Skeletal muscle satellite cell (primary cell): ENCODE measurements around the gene ZFC3H1. TPM values are rescaled to one million over a fixed set of nuclear protein-coding genes. Genes with fewer than 3 reads are reported as not detected.
"Not testable (repeated sequence)": the region's sequence is repeated elsewhere in the genome, so short reads cannot be mapped to it uniquely, and the experiment has no call there.

Experiments used
- H3K27me3 ChIP-seq: 2 replicates; pipeline ENCODE4 v1.7.0; 2013; ENCODE audit warnings: low read length; ENCODE audit not compliant: control insufficient read depth, insufficient read depth
- H3K36me3 ChIP-seq: 2 replicates; pipeline ENCODE4 v1.7.0; 2013; ENCODE audit warnings: mild to moderate bottlenecking, control low read depth, low read length; ENCODE audit not compliant: insufficient read depth
- H3K4me1 ChIP-seq: 2 replicates; pipeline ENCODE4 v1.7.0; 2013; ENCODE audit warnings: low read length; ENCODE audit not compliant: control insufficient read depth, insufficient read depth
- H3K4me2 ChIP-seq: 2 replicates; pipeline ENCODE4 v1.7.0; 2013; ENCODE audit warnings: mild to moderate bottlenecking, low read length
- H3K4me3 ChIP-seq: 2 replicates; pipeline ENCODE4 v1.7.0; 2013; ENCODE audit warnings: low read length
- H3K9ac ChIP-seq: 2 replicates; pipeline ENCODE4 v1.7.0; 2013; ENCODE audit warnings: mild to moderate bottlenecking, low read depth, low read length, moderate library complexity
- H3K9me3 ChIP-seq: replicated peaks from 2 replicates; pipeline ENCODE4 v1.7.0; 2013; ENCODE audit warnings: mild to moderate bottlenecking, control low read depth, low read length
- total RNA-seq: library from RNA; depleted of rRNA; stranded (reverse); fragments of >200 nt; gene quantifications from 2 replicates; pipeline ENCODE4 v1.2.3, GENCODE V29; 2012; rRNA removed

Gene ZFC3H1, protein sequence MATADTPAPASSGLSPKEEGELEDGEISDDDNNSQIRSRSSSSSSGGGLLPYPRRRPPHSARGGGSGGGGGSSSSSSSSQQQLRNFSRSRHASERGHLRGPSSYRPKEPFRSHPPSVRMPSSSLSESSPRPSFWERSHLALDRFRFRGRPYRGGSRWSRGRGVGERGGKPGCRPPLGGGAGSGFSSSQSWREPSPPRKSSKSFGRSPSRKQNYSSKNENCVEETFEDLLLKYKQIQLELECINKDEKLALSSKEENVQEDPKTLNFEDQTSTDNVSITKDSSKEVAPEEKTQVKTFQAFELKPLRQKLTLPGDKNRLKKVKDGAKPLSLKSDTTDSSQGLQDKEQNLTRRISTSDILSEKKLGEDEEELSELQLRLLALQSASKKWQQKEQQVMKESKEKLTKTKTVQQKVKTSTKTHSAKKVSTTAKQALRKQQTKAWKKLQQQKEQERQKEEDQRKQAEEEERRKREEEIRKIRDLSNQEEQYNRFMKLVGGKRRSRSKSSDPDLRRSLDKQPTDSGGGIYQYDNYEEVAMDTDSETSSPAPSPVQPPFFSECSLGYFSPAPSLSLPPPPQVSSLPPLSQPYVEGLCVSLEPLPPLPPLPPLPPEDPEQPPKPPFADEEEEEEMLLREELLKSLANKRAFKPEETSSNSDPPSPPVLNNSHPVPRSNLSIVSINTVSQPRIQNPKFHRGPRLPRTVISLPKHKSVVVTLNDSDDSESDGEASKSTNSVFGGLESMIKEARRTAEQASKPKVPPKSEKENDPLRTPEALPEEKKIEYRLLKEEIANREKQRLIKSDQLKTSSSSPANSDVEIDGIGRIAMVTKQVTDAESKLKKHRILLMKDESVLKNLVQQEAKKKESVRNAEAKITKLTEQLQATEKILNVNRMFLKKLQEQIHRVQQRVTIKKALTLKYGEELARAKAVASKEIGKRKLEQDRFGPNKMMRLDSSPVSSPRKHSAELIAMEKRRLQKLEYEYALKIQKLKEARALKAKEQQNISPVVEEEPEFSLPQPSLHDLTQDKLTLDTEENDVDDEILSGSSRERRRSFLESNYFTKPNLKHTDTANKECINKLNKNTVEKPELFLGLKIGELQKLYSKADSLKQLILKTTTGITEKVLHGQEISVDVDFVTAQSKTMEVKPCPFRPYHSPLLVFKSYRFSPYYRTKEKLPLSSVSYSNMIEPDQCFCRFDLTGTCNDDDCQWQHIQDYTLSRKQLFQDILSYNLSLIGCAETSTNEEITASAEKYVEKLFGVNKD (N-terminal part only)
- 18.6 and 21.3 TPM in 2 replicates for total RNA-seq

DNA sequence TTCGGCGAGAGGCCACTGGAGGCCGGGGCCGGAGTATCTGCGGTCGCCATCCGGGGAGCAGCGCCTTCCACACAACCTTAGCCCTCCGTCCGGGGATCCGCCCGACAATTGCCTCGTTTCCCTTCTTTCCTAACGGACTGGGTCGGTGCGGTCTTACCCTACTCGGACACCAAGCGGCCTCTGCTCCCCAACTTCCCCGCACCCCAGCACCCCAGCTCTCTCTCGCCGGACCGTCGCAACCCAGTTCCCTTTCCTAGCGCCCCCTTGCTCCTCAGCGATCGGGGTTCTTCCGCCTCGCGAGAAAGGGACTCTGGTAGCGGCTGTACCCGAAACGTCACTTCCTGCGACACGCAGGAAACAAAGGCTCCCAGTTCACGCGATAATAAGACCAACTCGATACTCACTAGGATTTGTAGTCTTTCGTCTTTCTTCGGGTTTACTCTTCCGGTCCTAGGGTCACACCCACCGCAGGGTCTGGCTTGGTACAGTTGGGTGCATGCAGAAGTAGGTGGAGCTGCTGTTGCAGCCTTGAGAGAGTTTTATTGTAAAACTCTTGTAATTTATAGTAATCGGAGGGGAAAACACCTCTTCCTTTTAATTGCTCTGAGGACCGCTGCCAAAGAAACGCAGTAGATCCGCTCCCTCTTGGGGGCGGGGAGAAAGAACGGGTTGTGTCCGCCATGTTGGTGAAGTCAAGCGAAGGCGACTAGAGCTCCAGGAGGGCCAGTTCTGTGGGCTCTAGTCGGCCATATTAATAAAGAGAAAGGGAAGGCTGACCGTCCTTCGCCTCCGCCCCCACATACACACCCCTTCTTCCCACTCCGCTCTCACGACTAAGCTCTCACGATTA is at the start of gene ZFC3H1, which contains the start of gene THAP2:
Gene ZFC3H1 (minus strand): TSS at position 288 of the 850 bp plus-strand sequence. CDS start 238 bp downstream, at position 50.
Gene THAP2 (plus strand): TSS at position 741 of the 850 bp plus-strand sequence. CDS start 209 bp downstream, outside the sequence.
- no peaks in the 10 kb centered on the region for H3K9me3 ChIP-seq
- H3K27me3 ChIP-seq: no peaks in the 10 kb centered on the region
- H3K4me1 ChIP-seq: peaks cover 13% of the 10 kb centered on the region
- peak within 1 kb of the TSS; percentile 98 for H3K9ac ChIP-seq
- H3K4me3 ChIP-seq: peak within 1 kb of the TSS; percentile 83
- peaks cover 24% of the 10 kb centered on the region for H3K36me3 ChIP-seq
- peak within 1 kb of the TSS; percentile 86 for H3K4me2 ChIP-seq

DNA sequence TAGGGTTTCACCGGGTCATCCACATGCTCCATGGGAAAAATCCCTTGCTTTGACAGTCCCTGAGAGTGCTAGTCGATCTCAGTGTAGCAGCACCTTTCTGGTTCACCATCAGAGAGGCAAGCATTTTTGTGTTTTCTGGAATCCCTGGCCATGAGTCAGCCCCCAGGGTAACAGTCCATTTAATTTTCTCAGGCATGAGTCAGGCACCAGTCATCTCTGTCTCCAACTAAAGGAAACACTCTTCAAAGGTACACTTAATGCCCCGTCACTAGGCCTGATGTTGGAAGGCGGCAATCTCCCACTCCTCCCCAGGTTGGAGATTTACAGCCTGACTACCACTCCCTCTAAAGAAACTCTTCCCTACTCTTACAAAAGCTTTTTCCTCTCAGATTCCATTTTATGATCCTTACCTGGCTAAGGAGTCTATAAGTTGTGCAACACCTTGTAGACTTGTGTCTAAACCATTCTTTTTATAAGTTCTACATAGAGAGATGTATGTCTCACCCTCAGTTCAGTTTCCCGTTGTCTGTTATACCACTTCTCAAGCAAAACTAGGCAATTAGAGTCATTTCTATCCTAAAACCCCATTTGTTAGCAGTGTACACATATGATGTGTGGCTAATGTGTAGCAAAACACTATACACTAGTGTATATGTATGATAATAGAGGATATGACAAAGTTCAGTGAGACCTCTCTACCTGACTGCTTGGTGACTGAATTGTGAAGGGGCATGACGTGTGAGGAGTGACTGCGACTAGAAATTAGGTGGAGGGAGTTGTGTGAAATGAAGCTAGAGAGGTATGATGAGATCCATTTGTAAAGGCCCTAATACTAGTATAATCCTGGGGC is 46.9 kb upstream of the ZFC3H1 start:
- Histone ChIP-seq H3K4me1 (peaks cover 15% of the 10 kb centered on the region), H3K4me2 (peak overlapping the region; percentile 41), H3K4me3 (no peak overlapping the region), H3K9me3 (no peaks in the 10 kb centered on the region), H3K36me3 (no peaks in the 10 kb centered on the region), H3K9ac (no peak overlapping the region), H3K27me3 (no peaks in the 10 kb centered on the region)

DNA sequence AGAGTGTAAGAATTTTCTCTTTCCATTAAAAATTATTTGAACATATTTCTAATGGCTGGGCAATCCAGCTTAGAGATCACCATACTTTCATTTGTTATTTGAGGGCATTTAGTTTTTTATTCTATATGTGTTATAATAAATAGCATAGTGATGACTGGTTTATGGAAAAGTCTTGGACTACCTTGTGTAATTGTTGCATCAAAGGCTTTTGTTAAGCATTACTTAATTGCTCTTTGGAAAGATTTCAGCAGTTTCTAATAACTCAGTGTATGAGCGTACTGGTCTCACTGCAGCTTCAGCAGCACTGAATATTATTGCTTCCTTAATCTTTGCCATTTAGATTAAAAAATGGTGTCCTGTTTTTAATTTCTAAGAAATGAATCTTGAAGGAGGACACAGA is 45.0 kb upstream of the ZFC3H1 start:
- Histone ChIP-seq H3K4me3 (no peak overlapping the region), H3K9ac (no peak overlapping the region), H3K4me1 (peaks cover 15% of the 10 kb centered on the region), H3K9me3 (no peaks in the 10 kb centered on the region), H3K36me3 (no peaks in the 10 kb centered on the region), H3K4me2 (no peak overlapping the region), H3K27me3 (no peaks in the 10 kb centered on the region)

DNA sequence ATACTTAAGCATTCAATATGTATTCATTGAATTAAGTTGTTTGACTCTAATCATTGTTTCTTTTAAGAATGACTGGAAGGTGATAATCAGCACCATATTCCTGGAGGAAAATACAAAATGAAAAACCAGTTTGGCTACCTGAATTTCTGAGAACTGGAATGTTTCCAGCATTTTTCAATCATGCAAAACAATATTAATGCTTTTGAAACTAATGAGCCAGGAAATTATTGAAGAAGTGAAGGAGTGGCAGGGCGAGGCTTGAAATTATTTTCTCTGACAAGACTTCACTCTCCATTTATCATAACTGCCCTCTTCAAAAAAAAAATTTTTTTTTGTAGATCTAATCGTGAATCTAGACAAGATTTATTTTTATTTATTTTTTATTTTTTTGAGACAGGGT is 41.3 kb upstream of the ZFC3H1 start:
- Histone ChIP-seq H3K9me3 (no peaks in the 10 kb centered on the region), H3K9ac (no peak overlapping the region), H3K4me3 (no peak overlapping the region), H3K4me2 (no peak overlapping the region), H3K36me3 (peaks cover 15% of the 10 kb centered on the region), H3K4me1 (peaks cover 10% of the 10 kb centered on the region), H3K27me3 (no peaks in the 10 kb centered on the region)

DNA sequence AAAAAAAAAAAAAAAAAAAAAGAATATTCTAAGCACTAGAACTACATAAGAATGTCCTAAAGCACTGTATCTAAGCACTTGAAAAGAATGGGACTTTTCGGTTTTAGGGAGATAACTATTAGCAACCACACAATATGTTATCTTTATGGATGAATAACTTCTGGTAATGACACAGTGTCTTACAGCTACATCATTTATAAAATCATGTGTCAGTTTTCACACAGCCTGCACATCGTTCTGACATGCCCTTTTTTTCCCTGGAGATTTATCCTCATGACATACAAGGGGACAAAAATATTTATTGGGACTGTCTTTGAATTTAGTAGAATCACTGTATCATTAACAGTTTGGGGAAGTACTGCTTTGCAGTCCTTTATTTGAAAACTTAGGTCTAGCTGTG is 39.6 kb upstream of the ZFC3H1 start:
- Histone ChIP-seq H3K4me1 (peaks cover 5% of the 10 kb centered on the region), H3K27me3 (no peaks in the 10 kb centered on the region), H3K9ac (no peak overlapping the region), H3K9me3 (no peaks in the 10 kb centered on the region), H3K4me2 (no peak overlapping the region), H3K36me3 (peaks cover 23% of the 10 kb centered on the region), H3K4me3 (no peak overlapping the region)

DNA sequence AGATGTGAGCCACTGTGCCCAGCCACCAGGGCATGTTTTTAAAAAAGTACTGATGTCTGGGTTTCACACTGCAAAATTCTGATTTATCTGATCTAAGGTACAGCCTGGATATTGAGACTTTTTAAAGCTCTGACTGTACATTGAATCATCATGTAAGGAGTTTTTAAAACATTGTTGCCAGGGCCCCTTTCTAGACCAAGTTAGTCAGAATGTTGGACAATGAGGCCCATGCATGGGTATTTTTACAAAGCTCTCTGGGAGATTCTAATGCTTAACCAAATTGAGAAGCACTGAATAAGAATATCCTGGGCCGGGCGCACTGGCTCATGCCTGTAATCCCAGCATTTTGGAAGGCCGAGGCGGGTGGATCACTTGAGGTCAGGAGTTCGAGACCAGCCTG is 38.9 kb upstream of the ZFC3H1 start:
- Histone ChIP-seq H3K36me3 (peaks cover 25% of the 10 kb centered on the region), H3K4me3 (no peak overlapping the region), H3K9ac (no peak overlapping the region), H3K4me2 (no peak overlapping the region), H3K4me1 (peaks cover 5% of the 10 kb centered on the region), H3K27me3 (no peaks in the 10 kb centered on the region), H3K9me3 (no peaks in the 10 kb centered on the region)

DNA sequence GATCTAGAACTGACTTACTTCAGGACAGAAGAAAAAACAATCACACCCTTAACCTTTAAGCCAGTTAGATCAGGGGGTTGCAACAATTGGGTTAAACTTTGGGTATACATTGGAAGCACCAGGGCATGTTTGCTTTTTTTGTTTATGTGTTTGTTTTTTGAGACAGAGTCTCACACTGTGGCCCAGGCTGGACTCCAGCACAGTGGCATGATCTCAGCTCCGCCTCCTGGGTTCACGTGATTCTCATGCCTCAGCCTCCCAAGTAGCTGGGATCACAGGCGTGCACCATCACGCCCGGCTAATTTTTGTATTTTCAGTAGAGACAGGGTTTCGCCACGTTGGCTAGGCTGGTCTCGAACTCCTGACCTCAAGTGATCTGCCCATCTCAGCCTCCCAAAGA is 38.5 kb upstream of the ZFC3H1 start:
- H3K4me3 ChIP-seq, H3K4me2 ChIP-seq, H3K4me1 ChIP-seq, H3K27me3 ChIP-seq, H3K9me3 ChIP-seq, H3K9ac ChIP-seq: not testable (repeated sequence)
- H3K36me3 ChIP-seq: peaks cover 29% of the 10 kb centered on the region

DNA sequence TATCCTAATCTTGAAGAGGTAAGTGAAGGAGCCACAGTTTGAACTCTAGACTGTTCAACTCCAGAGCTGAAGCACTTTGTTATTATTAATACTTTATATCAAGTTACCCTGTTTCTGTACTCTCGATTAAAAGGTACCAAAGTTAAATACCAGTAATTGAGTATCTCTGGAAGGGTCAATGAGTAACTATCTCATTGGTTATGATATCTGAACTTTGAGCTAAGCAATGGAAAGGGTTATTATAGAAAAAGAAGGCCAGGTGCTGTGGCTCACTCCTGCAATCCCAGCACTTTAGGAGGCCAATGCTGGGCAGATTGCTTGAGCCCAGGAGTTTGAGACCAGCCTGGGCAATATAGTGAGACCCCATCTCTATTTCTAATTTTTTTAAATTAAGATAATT is 32.1 kb upstream of the ZFC3H1 start:
- no peak overlapping the region for H3K4me2 ChIP-seq
- peaks cover 25% of the 10 kb centered on the region for H3K36me3 ChIP-seq
- H3K9ac ChIP-seq: no peak overlapping the region
- H3K27me3 ChIP-seq: no peaks in the 10 kb centered on the region
- no peaks in the 10 kb centered on the region for H3K4me1 ChIP-seq
- no peak overlapping the region for H3K4me3 ChIP-seq
- no peaks in the 10 kb centered on the region for H3K9me3 ChIP-seq

DNA sequence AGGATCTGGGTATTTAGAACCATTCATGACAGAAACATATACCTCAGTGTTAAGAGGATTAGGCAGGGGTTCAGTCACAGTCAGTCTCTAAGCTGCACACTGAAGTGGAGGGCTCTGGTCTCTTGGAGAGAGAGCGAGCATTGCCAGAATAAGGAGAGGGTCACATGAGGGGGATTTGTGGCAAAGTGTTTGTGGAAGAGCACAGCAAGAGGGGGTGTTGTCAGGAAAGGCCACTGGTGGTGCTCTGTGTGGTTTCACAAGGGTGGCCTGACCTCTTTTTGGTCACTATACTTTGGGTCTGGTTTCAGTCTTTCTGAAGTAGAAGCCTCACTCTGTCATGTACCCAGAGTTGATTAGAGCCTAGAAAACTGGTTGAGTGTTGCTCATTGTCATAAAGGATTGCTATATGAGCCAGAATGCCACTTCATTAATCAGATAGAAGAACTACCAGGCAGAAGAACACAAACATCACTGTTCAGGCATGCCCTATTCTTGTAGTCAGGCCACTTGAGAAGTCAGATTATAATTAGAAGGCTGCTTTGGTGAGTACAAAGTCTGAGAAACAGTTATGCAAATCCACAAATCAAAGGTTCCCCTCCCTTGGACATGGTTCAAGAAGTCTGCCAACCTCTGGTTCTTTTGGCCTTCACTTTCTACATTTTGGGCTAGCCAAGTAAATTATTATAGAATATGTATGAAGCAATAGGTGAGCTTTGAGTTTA is 30.6 kb upstream of the ZFC3H1 start:
- H3K9ac ChIP-seq: no peak overlapping the region
- peaks cover 17% of the 10 kb centered on the region for H3K36me3 ChIP-seq
- no peaks in the 10 kb centered on the region for H3K4me1 ChIP-seq
- H3K9me3 ChIP-seq: no peaks in the 10 kb centered on the region
- no peak overlapping the region for H3K4me3 ChIP-seq
- H3K4me2 ChIP-seq: no peak overlapping the region
- no peaks in the 10 kb centered on the region for H3K27me3 ChIP-seq
